Measurements from ENCODE around the gene ANKRD22. TPM values are rescaled to one million over a fixed set of nuclear protein-coding genes. Genes with fewer than 3 reads are reported as not detected.
A peak's percentile ranks its signal among the peaks of the same experiment; 100 is the strongest.

The ANKRD22 gene
- total and polyA plus RNA-seq, 2 donors (not counting 3 experiments of a cell fraction or from before 2014, with no cell fraction given): not detected

DNA sequence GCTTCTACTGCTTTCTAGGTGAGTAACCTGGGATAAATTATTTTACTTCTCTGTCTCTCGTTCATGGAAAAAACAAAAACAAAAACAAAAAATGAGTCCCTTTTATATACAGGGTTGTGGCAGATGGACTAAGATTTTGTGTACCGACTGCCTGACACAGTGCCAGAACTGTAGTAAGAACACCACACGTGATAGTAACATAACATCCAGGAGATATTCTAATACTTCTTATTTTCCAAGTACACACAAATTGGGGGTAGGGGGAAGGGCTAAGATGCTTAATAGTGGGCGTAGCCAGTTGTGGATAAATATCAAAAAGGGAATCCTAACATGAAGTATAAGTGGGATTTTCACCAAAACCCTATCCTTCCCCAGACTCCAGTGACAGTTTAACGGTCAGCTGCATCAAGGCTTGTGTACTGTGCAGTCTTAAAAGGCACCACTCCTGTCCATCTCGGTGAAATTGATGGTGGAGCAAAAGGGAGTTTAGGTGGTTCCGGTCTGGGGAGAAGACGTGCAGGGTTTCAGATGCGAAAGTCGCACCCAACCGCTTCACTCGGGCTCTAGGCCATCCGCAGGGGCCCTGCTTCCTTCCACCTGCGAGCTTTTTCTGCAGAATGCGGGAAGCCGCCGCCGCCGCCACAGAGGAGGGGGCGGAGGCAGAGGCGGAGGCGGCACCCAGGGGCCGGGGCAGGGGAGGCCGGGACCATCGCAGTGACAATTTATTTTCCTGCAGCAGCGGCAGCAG, 28.1 kb upstream of the ANKRD22 start, which contains the start of gene STAMBPL1:
TSS of gene STAMBPL1 (plus strand) at position 712 of the 748 bp plus-strand sequence. CDS start 21,464 bp downstream, outside the sequence.
- H3K4me1 ChIP-seq (ENCODE audit: control insufficient read depth, extremely low read depth, insufficient read depth, low read length): peaks cover 30% of the 10 kb centered on the region
- peaks cover 0 to 2% of the 10 kb centered on the region in 2 experiments for H3K27me3 ChIP-seq (ENCODE audit: control insufficient read depth in 2 of 2, insufficient read depth in 2 of 2, low read length in 2 of 2)
- ChIA-PET CTCF (interaction anchor here (0.7 to 3.7 kb wide), 9 partner anchors 10 to 315 kb away, joined by 3 to 21 read pairs (median 4); no protein-coding TSS in a partner anchor), POLR2A (no interaction called here)
- DNase-seq (ENCODE audit: low read depth, low spot score): no peak
- H3K4me3 ChIP-seq (replicated peaks in 1 of 3; ENCODE audit: insufficient read depth in 1 of 3, low read depth in 1 of 3, low read length in 3 of 3): peak within 1 kb of the TSS; percentile 30 to 55 (median 55)
- FAIRE-seq: no peak
- peak within 1 kb of the TSS; percentile 89 for H2AFZ ChIP-seq (ENCODE audit: low read depth, low read length)
- dilution Hi-C loops (cut with MboI; ENCODE audit: extremely low pct_ligation_motif_present, low sequenced_read_pairs): no loop called here
- BruUV-seq (replicated peaks): no TSS peak
- H3K9me1 ChIP-seq (replicated peaks; ENCODE audit: control insufficient read depth, extremely low read depth, insufficient read depth, low read length): no peaks in the 10 kb centered on the region
- intact Hi-C loops (cut with micrococcal nuclease): loop anchor here (1.0 to 10.0 kb wide), 6 partner anchors 31 to 1925 kb away; partner anchors contain the start of genes FAS, MMRN2 and SNCG
- H3K27ac ChIP-seq (ENCODE audit: insufficient read depth, low read depth, low read length): peak within 1 kb of the TSS; percentile 84
- no peaks in the 10 kb centered on the region for H3K9me3 ChIP-seq (replicated peaks; ENCODE audit: control insufficient read depth, insufficient read depth, low read length)
- no peaks in the 10 kb centered on the region for H3K36me3 ChIP-seq (ENCODE audit: control insufficient read depth in 2 of 2, extremely low read depth in 1 of 2, insufficient read depth in 2 of 2, low read length in 2 of 2)
- peak within 1 kb of the TSS; percentile 86 for H3K9ac ChIP-seq (replicated peaks; ENCODE audit: extremely low read depth, insufficient read depth, low read length)
- H3K4me2 ChIP-seq (ENCODE audit: insufficient read depth, low read length): peak within 1 kb of the TSS; percentile 88
- no peak for TF ChIP-seq GATA2 (IDR thresholded peaks at IDR 0.05; ENCODE audit: insufficient read depth, insufficient read length, low read depth, low read length)
- TF ChIP-seq FOS (IDR thresholded peaks at IDR 0.05; ENCODE audit: borderline replicate concordance, insufficient read depth, low read length): no peak
- no peak for TF ChIP-seq JUN (IDR thresholded peaks at IDR 0.05; ENCODE audit: borderline replicate concordance, insufficient read depth, insufficient read length, low read depth)
- TF ChIP-seq, protein P1, sequence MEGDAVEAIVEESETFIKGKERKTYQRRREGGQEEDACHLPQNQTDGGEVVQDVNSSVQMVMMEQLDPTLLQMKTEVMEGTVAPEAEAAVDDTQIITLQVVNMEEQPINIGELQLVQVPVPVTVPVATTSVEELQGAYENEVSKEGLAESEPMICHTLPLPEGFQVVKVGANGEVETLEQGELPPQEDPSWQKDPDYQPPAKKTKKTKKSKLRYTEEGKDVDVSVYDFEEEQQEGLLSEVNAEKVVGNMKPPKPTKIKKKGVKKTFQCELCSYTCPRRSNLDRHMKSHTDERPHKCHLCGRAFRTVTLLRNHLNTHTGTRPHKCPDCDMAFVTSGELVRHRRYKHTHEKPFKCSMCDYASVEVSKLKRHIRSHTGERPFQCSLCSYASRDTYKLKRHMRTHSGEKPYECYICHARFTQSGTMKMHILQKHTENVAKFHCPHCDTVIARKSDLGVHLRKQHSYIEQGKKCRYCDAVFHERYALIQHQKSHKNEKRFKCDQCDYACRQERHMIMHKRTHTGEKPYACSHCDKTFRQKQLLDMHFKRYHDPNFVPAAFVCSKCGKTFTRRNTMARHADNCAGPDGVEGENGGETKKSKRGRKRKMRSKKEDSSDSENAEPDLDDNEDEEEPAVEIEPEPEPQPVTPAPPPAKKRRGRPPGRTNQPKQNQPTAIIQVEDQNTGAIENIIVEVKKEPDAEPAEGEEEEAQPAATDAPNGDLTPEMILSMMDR (IDR thresholded peaks at IDR 0.05; ENCODE audit: extremely low read depth in 1 of 2, insufficient read depth in 1 of 2, low read depth in 1 of 2, low read length in 2 of 2): no peak
- TF ChIP-seq MYC (IDR thresholded peaks at IDR 0.05; ENCODE audit: low read depth, low read length): no peak
- no peak for TF ChIP-seq EZH2 (IDR thresholded peaks at IDR 0.05; ENCODE audit: borderline replicate concordance, low read depth, low read length, severe bottlenecking)
- TF ChIP-seq POLR2AphosphoS5 (IDR thresholded peaks at IDR 0.05; ENCODE audit: insufficient read depth, low read depth, low read length): no peak
- TF ChIP-seq, protein P2, sequence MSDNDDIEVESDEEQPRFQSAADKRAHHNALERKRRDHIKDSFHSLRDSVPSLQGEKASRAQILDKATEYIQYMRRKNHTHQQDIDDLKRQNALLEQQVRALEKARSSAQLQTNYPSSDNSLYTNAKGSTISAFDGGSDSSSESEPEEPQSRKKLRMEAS (IDR thresholded peaks at IDR 0.05; ENCODE audit: insufficient read depth, insufficient read length): no peak
- no peak for TF ChIP-seq POLR2A (IDR thresholded peaks at IDR 0.05; ENCODE audit: low read depth, low read length)
- no peaks in the 10 kb centered on the region for H3K79me2 ChIP-seq (ENCODE audit: control insufficient read depth, insufficient read depth, low read length)
- no peaks in the 10 kb centered on the region for H4K20me1 ChIP-seq (replicated peaks; ENCODE audit: control insufficient read depth, extremely low read depth, insufficient read depth, low read length)
